A673 (cell line): ENCODE data around the gene CAMKK2.

ENCODE experiments used
- EZH2 ChIP-seq: fragments of 200-600 bp; sonication (generic); IDR thresholded peaks from 2 replicates; pipeline ENCODE4 v1.6.1; 2017; ENCODE audit warnings: borderline replicate concordance, low read depth, mild to moderate bottlenecking, mixed read lengths, antibody characterized with exemption, low read length; ENCODE audit not compliant: poor library complexity, severe bottlenecking
- TF ChIP-seq, protein P1 (sequence below): fragments of 300-800, 200-600 bp; sonication (generic); conservative IDR thresholded peaks from 2 replicates; pipeline ENCODE4 v1.5.1; 2017; ENCODE audit warnings: low read depth, mild to moderate bottlenecking, antibody characterized with exemption, low read length, moderate library complexity, mixed read lengths

- TF ChIP-seq, protein P1, sequence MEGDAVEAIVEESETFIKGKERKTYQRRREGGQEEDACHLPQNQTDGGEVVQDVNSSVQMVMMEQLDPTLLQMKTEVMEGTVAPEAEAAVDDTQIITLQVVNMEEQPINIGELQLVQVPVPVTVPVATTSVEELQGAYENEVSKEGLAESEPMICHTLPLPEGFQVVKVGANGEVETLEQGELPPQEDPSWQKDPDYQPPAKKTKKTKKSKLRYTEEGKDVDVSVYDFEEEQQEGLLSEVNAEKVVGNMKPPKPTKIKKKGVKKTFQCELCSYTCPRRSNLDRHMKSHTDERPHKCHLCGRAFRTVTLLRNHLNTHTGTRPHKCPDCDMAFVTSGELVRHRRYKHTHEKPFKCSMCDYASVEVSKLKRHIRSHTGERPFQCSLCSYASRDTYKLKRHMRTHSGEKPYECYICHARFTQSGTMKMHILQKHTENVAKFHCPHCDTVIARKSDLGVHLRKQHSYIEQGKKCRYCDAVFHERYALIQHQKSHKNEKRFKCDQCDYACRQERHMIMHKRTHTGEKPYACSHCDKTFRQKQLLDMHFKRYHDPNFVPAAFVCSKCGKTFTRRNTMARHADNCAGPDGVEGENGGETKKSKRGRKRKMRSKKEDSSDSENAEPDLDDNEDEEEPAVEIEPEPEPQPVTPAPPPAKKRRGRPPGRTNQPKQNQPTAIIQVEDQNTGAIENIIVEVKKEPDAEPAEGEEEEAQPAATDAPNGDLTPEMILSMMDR = no peak
- TF ChIP-seq EZH2 = no peak
Observed at GRCh38 chr12:121209221-121209620, 87.3 kb downstream of the CAMKK2 start.
